Common myeloid progenitor, CD34-positive (primary cell): ENCODE results near the gene CAB39L.

Experiments used
- CTCF ChIA-PET: fragments of 350-600 bp; sonication (Branson Sonifier 250); formaldehyde crosslinking; loops from one replicate; lab custom pipeline; 2021; ENCODE audit warnings: antibody characterized with exemption; lab: Charles Lee
- POLR2A ChIA-PET: fragments of 350-600 bp; sonication (Branson Sonifier 250); formaldehyde crosslinking; loops from one replicate; lab custom pipeline; 2021; ENCODE audit warnings: antibody characterized with exemption; lab: Charles Lee
- DNase-seq, 3 donors: peaks; one replicate each; pipeline versions ENCODE4 v3.0.0 to v3.0.0-alpha.2; 2013
- H3K27ac ChIP-seq, 2 experiments: 1 replicate in 1 of 2; 2 replicates in 1 of 2; pipeline ENCODE4 v1.7.0; 2013; ENCODE audit warnings: inconsistent platforms in 2 of 2, low read length in 2 of 2, mild to moderate bottlenecking in 2 of 2, low read depth in 1 of 2, moderate library complexity in 1 of 2; ENCODE audit not compliant: severe bottlenecking in 2 of 2, insufficient read depth in 1 of 2, poor library complexity in 1 of 2
- H3K27me3 ChIP-seq, 5 experiments: replicated peaks in 2 of 5; 1 replicate in 3 of 5; 2 replicates in 2 of 5; pipeline versions ENCODE4 v1.6.1 to v1.7.0; 2013; ENCODE audit warnings: low read length in 4 of 5, mild to moderate bottlenecking in 2 of 5, moderate library complexity in 2 of 5, inconsistent platforms in 1 of 5; ENCODE audit not compliant: insufficient read depth in 5 of 5, control insufficient read depth in 4 of 5
- H3K36me3 ChIP-seq, 4 experiments: 1 replicate in 2 of 4; 2 replicates in 2 of 4; pipeline versions ENCODE4 v1.6.1 to v1.7.0; 2013; ENCODE audit warnings: low read length in 3 of 4, control low read depth in 1 of 4, mild to moderate bottlenecking in 1 of 4; ENCODE audit not compliant: control insufficient read depth in 4 of 4, insufficient read depth in 4 of 4
- H3K4me1 ChIP-seq, 4 experiments: 1 replicate in 3 of 4; 2 replicates in 1 of 4; pipeline versions ENCODE4 v1.6.1 to v1.7.1; 2013; ENCODE audit warnings: low read length in 3 of 4, mild to moderate bottlenecking in 3 of 4, control low read depth in 1 of 4, inconsistent platforms in 1 of 4, moderate library complexity in 1 of 4; ENCODE audit not compliant: control insufficient read depth in 4 of 4, insufficient read depth in 4 of 4; ENCODE audit errors: control extremely low read depth in 1 of 4
- H3K4me3 ChIP-seq, 7 experiments: 1 replicate in 4 of 7; 2 replicates in 3 of 7; pipeline versions ENCODE4 v1.5.1 to v1.7.0; 2013; ENCODE audit warnings: mild to moderate bottlenecking in 7 of 7, low read length in 6 of 7, moderate library complexity in 6 of 7, inconsistent platforms in 2 of 7, low read depth in 2 of 7, control low read depth in 1 of 7; ENCODE audit not compliant: insufficient read depth in 4 of 7, control insufficient read depth in 1 of 7; ENCODE audit errors: extremely low read depth in 1 of 7
- H3K9me3 ChIP-seq, 5 experiments: 1 replicate in 4 of 5; 2 replicates in 1 of 5; pipeline versions ENCODE4 v1.6.1 to v1.7.1; 2013; ENCODE audit warnings: low read length in 4 of 5, mild to moderate bottlenecking in 2 of 5, inconsistent platforms in 1 of 5, low read depth in 1 of 5, moderate library complexity in 1 of 5; ENCODE audit not compliant: control insufficient read depth in 4 of 5, insufficient read depth in 2 of 5; ENCODE audit errors: control extremely low read depth in 1 of 5
- WGBS: methylation state at CpG from one replicate; pipeline ENCODE4 v1.1.5; 2013; ENCODE audit not compliant: insufficient coverage; 5-methylcytosine and 5-hydroxymethylcytosine counted together

Gene CAB39L

GRCh38 chr13:49308097-49308875, 135.6 kb downstream of the CAB39L start:
- peaks cover 0 to 2% (median 0%) of the 10 kb centered on the region in 4 experiments for H3K36me3 ChIP-seq
- no peaks in the 10 kb centered on the region for H3K9me3 ChIP-seq
- POLR2A ChIA-PET: no interaction called here
- 95% methylated on average over 6 of the region's 7 CpGs for WGBS
- H3K27me3 ChIP-seq: no peaks in the 10 kb centered on the region
- H3K4me3 ChIP-seq: no peak overlapping the region
- CTCF ChIA-PET: interaction anchor here (0.6 kb wide), 2 partner anchors 12 to 128 kb away, joined by 3 read pairs; no protein-coding TSS in a partner anchor
- peaks cover 0 to 6% (median 4%) of the 10 kb centered on the region in 4 experiments for H3K4me1 ChIP-seq
- DNase-seq: no peak
- no peak overlapping the region for H3K27ac ChIP-seq

GRCh38 chr13:49307365-49307764, 136.5 kb downstream of the CAB39L start:
- DNase-seq: no peak
- no peaks in the 10 kb centered on the region for H3K9me3 ChIP-seq
- H3K27me3 ChIP-seq: no peaks in the 10 kb centered on the region
- H3K4me1 ChIP-seq: peaks cover 0 to 8% (median 4%) of the 10 kb centered on the region in 4 experiments
- H3K4me3 ChIP-seq: no peak overlapping the region
- 100% methylated on average over 6 of the region's 6 CpGs for WGBS
- no peak overlapping the region for H3K27ac ChIP-seq
- ChIA-PET CTCF (interaction anchor here (0.6 to 1.0 kb wide), 2 partner anchors 15 to 129 kb away, joined by 3 read pairs; no protein-coding TSS in a partner anchor), POLR2A (no interaction called here)
- H3K36me3 ChIP-seq: peaks cover 0 to 2% (median 0%) of the 10 kb centered on the region in 4 experiments

- POLR2A ChIA-PET: no interaction called here
- Histone ChIP-seq H3K36me3 (peaks cover 0 to 2% (median 0%) of the 10 kb centered on the region in 4 experiments), H3K4me1 (peaks cover 0 to 11% (median 5%) of the 10 kb centered on the region in 4 experiments), H3K4me3 (no peak overlapping the region), H3K27ac (no peak overlapping the region), H3K27me3 (no peaks in the 10 kb centered on the region), H3K9me3 (no peaks in the 10 kb centered on the region)
- 90% methylated on average over 10 of the region's 15 CpGs for WGBS
- CTCF ChIA-PET: no interaction called here
- no peak for DNase-seq
Observed at GRCh38 chr13:49305792-49306425, 138.0 kb downstream of the CAB39L start.

GRCh38 chr13:49304763-49305700, 138.8 kb downstream of the CAB39L start:
- DNase-seq: no peak
- ChIA-PET POLR2A (no interaction called here), CTCF (no interaction called here)
- Histone ChIP-seq H3K9me3 (no peaks in the 10 kb centered on the region), H3K27me3 (no peaks in the 10 kb centered on the region), H3K4me1 (peaks cover 0 to 11% (median 5%) of the 10 kb centered on the region in 4 experiments), H3K27ac (no peak overlapping the region), H3K36me3 (peaks cover 0 to 1% (median 0%) of the 10 kb centered on the region in 4 experiments), H3K4me3 (no peak overlapping the region)
- 94% methylated on average over 22 of the region's 25 CpGs for WGBS

GRCh38 chr13:49304356-49304755, 139.5 kb downstream of the CAB39L start:
- POLR2A ChIA-PET: no interaction called here
- WGBS: 93% methylated on average over 10 of the region's 12 CpGs
- H3K4me1 ChIP-seq: peaks cover 0 to 11% (median 5%) of the 10 kb centered on the region in 4 experiments

GRCh38 chr13:49303533-49304252, 140.2 kb downstream of the CAB39L start:
- H3K4me3 ChIP-seq: no peak overlapping the region
- peaks cover 0 to 11% (median 5%) of the 10 kb centered on the region in 4 experiments for H3K4me1 ChIP-seq
- no peaks in the 10 kb centered on the region for H3K27me3 ChIP-seq
- 70% methylated on average over 9 of the region's 11 CpGs for WGBS
- H3K27ac ChIP-seq: no peak overlapping the region
- no peaks in the 10 kb centered on the region for H3K9me3 ChIP-seq
- ChIA-PET CTCF (interaction anchor here (0.8 to 1.9 kb wide), 4 partner anchors 23 to 305 kb away, joined by 3 to 11 read pairs (median 4); no protein-coding TSS in a partner anchor), POLR2A (no interaction called here)
- DNase-seq: no peak
- no peaks in the 10 kb centered on the region for H3K36me3 ChIP-seq

More at GRCh38 chr13:49304356-49304755, 139.5 kb downstream of the CAB39L start:
- H3K4me3 ChIP-seq: no peak overlapping the region
- H3K27me3 ChIP-seq: no peaks in the 10 kb centered on the region
- no peak for DNase-seq
- no peak overlapping the region for H3K27ac ChIP-seq
- no peaks in the 10 kb centered on the region for H3K9me3 ChIP-seq
- CTCF ChIA-PET: no interaction called here
- H3K36me3 ChIP-seq: no peaks in the 10 kb centered on the region
